Osteocyte (in vitro differentiated cells): ENCODE measurements around the gene EPM2AIP1. TPM values are rescaled to one million over a fixed set of nuclear protein-coding genes. Genes with fewer than 3 reads are reported as not detected.

Experiments used
- DNase-seq: peaks from one replicate; pipeline ENCODE4 v3.0.0; 2021; ENCODE audit warnings: mixed read lengths; ENCODE audit not compliant: unreplicated experiment; ENCODE audit errors: extremely low spot score
- H3K27ac Mint-ChIP-seq: one replicate; pipeline ENCODE4 v1.8.0; 2021; ENCODE audit warnings: mild to moderate bottlenecking, mixed read lengths; ENCODE audit not compliant: unreplicated experiment
- H3K27me3 Mint-ChIP-seq: one replicate; pipeline ENCODE4 v1.8.0; 2021; ENCODE audit warnings: mixed read lengths; ENCODE audit not compliant: unreplicated experiment
- H3K36me3 Mint-ChIP-seq: one replicate; pipeline ENCODE4 v1.8.0; 2021; ENCODE audit warnings: mixed read lengths; ENCODE audit not compliant: unreplicated experiment
- H3K4me1 Mint-ChIP-seq: one replicate; pipeline ENCODE4 v1.8.0; 2021; ENCODE audit warnings: mixed read lengths; ENCODE audit not compliant: unreplicated experiment
- H3K4me3 Mint-ChIP-seq: one replicate; pipeline ENCODE4 v1.8.0; 2021; ENCODE audit warnings: mild to moderate bottlenecking, moderate library complexity, mixed read lengths; ENCODE audit not compliant: unreplicated experiment
- H3K9me3 Mint-ChIP-seq: one replicate; pipeline ENCODE4 v1.8.0; 2021; ENCODE audit warnings: mixed read lengths; ENCODE audit not compliant: unreplicated experiment
- total RNA-seq: library from RNA; stranded (reverse); gene quantifications from 2 replicates; pipeline ENCODE4 v1.2.1, GENCODE V29; 2021
- TF ChIP-seq, protein P1 (sequence below): fragments of 200-600 bp; sonication (generic); IDR thresholded peaks from 2 replicates; pipeline ENCODE4 v1.5.0; 2021; ENCODE audit warnings: antibody characterized with exemption, mild to moderate bottlenecking, moderate library complexity

The EPM2AIP1 gene
- total RNA-seq, 1 donor from 2014 or later, result 24.5 TPM

- no peaks in the 10 kb centered on the region for H3K9me3 Mint-ChIP-seq
- no peaks in the 10 kb centered on the region for H3K27me3 Mint-ChIP-seq
- H3K36me3 Mint-ChIP-seq, result peaks cover 20% of the 10 kb centered on the region
- H3K4me1 Mint-ChIP-seq, result peaks cover 33% of the 10 kb centered on the region
- no peak within 1 kb of the TSS for H3K27ac Mint-ChIP-seq
- peak; percentile 99 for DNase-seq
- TF ChIP-seq, protein P1, sequence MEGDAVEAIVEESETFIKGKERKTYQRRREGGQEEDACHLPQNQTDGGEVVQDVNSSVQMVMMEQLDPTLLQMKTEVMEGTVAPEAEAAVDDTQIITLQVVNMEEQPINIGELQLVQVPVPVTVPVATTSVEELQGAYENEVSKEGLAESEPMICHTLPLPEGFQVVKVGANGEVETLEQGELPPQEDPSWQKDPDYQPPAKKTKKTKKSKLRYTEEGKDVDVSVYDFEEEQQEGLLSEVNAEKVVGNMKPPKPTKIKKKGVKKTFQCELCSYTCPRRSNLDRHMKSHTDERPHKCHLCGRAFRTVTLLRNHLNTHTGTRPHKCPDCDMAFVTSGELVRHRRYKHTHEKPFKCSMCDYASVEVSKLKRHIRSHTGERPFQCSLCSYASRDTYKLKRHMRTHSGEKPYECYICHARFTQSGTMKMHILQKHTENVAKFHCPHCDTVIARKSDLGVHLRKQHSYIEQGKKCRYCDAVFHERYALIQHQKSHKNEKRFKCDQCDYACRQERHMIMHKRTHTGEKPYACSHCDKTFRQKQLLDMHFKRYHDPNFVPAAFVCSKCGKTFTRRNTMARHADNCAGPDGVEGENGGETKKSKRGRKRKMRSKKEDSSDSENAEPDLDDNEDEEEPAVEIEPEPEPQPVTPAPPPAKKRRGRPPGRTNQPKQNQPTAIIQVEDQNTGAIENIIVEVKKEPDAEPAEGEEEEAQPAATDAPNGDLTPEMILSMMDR, result no peak
- H3K4me3 Mint-ChIP-seq, result no peak within 1 kb of the TSS
Observed at GRCh38 chr3:36993326-36994283, 674 bp upstream of the EPM2AIP1 start, which contains the start of gene MLH1. Gene MLH1 (plus strand): TSS chr3:36993518. CDS start chr3:36993548, 30 bp downstream.

DNA sequence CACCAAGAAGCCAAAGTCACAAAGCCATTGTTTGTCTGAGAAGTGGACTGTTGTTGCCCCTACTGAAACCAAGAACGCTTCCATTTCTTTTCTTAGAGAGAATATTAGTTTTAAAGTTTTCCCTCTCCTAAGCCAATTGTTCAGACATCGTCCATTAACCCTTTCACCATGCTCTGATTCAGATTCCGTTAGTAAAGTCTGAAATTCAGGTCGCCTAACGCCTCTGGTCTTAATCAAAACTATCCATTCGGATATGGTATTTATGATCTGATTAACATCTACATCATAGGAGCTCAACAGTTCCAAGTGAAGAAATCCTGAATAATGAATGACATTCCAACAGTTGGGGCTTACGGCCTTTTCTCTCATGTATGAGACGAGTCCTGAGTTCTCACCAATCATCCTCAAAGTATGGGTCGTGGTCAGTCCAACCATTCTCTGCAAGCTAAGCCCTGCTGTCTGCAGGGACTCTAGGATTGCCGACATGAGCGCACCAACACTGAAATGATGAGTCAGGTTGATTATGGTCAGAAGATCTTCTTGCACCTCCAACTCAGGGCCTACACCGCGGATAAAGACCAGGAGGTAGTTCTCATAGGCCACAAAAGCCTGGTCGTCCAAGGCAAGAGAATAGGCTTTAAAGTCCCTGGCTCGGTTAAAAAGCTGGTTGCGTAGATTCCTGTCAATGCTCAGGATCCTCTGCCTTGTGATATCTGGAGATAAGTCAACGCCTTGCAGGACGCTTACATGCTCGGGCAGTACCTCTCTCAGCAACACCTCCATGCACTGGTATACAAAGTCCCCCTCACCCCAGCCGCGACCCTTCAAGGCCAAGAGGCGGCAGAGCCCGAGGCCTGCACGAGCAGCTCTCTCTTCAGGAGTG, 767 bp downstream of the EPM2AIP1 start:
- Mint-ChIP-seq H3K4me3 (no peak overlapping the region), H3K4me1 (peaks cover 38% of the 10 kb centered on the region), H3K9me3 (no peaks in the 10 kb centered on the region), H3K27ac (no peak overlapping the region), H3K27me3 (no peaks in the 10 kb centered on the region), H3K36me3 (peaks cover 24% of the 10 kb centered on the region)
- TF ChIP-seq, protein P1, result no peak
- no peak for DNase-seq

DNA sequence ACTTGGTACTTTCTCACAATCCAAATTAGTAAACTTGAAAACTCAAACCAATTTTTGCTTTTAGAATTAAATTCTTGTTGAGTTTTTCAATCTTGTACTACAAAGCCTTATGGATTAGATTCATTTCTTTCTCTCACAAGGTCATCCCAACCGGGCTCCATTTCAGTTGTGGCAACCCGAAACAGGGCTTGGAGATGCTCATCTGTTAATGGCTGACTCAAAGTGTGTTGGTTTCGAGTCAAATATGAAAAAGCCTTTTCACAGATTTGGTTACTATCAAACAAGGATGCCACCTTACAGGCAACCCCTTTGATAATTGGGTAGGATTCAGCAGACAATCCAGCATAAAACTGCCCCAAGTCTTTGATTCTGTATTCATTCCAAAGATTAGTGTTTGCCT, 1.8 kb downstream of the EPM2AIP1 start:
- Mint-ChIP-seq H3K4me1 (peaks cover 38% of the 10 kb centered on the region), H3K36me3 (peaks cover 26% of the 10 kb centered on the region), H3K9me3 (no peaks in the 10 kb centered on the region), H3K27ac (no peak overlapping the region), H3K4me3 (no peak overlapping the region), H3K27me3 (no peaks in the 10 kb centered on the region)
- TF ChIP-seq, protein P1, result no peak
- no peak for DNase-seq

GRCh38 chr3:36989568-36989967, 3.4 kb downstream of the EPM2AIP1 start:
- H3K4me3 Mint-ChIP-seq, result no peak overlapping the region
- no peak overlapping the region for H3K27ac Mint-ChIP-seq
- TF ChIP-seq, protein P1, result no peak
- H3K9me3 Mint-ChIP-seq, result no peaks in the 10 kb centered on the region
- H3K36me3 Mint-ChIP-seq, result peaks cover 41% of the 10 kb centered on the region
- peaks cover 38% of the 10 kb centered on the region for H3K4me1 Mint-ChIP-seq
- H3K27me3 Mint-ChIP-seq, result no peaks in the 10 kb centered on the region
- no peak for DNase-seq
